ENCODE measurements around the gene ZYX.

GRCh38 chr7:143439866-143440265 lies 58.7 kb downstream of the ZYX start:
- no peak for TF ChIP-seq YY1 (IDR thresholded peaks at IDR 0.05; ENCODE audit: borderline replicate concordance in 1 of 3, control insufficient read depth in 1 of 3, extremely low read depth in 1 of 3, insufficient read depth in 3 of 3, insufficient read length in 1 of 3, insufficient replicate concordance in 2 of 3, low read depth in 1 of 3, low read length in 2 of 3)
- TF ChIP-seq, protein P1, sequence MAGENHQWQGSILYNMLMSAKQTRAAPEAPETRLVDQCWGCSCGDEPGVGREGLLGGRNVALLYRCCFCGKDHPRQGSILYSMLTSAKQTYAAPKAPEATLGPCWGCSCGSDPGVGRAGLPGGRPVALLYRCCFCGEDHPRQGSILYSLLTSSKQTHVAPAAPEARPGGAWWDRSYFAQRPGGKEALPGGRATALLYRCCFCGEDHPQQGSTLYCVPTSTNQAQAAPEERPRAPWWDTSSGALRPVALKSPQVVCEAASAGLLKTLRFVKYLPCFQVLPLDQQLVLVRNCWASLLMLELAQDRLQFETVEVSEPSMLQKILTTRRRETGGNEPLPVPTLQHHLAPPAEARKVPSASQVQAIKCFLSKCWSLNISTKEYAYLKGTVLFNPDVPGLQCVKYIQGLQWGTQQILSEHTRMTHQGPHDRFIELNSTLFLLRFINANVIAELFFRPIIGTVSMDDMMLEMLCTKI (IDR thresholded peaks at IDR 0.05; ENCODE audit: partially characterized antibody), result no peak
- no peak for TF ChIP-seq CTCF (IDR thresholded peaks at IDR 0.05 in 2 of 3, conservative IDR thresholded peaks at IDR 0.05 in 1 of 3; ENCODE audit: insufficient read depth in 2 of 3, low read depth in 1 of 3, low read length in 3 of 3)
- no peak for TF ChIP-seq SIN3A (IDR thresholded peaks at IDR 0.05; ENCODE audit: borderline replicate concordance in 2 of 2, control insufficient read depth in 1 of 2, low read depth in 2 of 2, low read length in 2 of 2)
- TF ChIP-seq ZNF24 (IDR thresholded peaks at IDR 0.05), result no peak
- TF ChIP-seq, protein P2, sequence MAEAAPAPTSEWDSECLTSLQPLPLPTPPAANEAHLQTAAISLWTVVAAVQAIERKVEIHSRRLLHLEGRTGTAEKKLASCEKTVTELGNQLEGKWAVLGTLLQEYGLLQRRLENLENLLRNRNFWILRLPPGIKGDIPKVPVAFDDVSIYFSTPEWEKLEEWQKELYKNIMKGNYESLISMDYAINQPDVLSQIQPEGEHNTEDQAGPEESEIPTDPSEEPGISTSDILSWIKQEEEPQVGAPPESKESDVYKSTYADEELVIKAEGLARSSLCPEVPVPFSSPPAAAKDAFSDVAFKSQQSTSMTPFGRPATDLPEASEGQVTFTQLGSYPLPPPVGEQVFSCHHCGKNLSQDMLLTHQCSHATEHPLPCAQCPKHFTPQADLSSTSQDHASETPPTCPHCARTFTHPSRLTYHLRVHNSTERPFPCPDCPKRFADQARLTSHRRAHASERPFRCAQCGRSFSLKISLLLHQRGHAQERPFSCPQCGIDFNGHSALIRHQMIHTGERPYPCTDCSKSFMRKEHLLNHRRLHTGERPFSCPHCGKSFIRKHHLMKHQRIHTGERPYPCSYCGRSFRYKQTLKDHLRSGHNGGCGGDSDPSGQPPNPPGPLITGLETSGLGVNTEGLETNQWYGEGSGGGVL (CRISPR knock-in tag; IDR thresholded peaks at IDR 0.05), result no peak
- TF ChIP-seq POLR2AphosphoS5 (IDR thresholded peaks at IDR 0.05; ENCODE audit: control insufficient read depth, insufficient read depth, low read depth, low read length), result no peak
- no peak for TF ChIP-seq ZNF143 (CRISPR knock-in tag; IDR thresholded peaks at IDR 0.05)

All from K562 (cell line).